ENCODE data around the gene AGAP1.
"Not testable (repeated sequence)": the region's sequence is repeated elsewhere in the genome, so short reads cannot be mapped to it uniquely, and the experiment has no call there.

AGAP1 gene

DNA sequence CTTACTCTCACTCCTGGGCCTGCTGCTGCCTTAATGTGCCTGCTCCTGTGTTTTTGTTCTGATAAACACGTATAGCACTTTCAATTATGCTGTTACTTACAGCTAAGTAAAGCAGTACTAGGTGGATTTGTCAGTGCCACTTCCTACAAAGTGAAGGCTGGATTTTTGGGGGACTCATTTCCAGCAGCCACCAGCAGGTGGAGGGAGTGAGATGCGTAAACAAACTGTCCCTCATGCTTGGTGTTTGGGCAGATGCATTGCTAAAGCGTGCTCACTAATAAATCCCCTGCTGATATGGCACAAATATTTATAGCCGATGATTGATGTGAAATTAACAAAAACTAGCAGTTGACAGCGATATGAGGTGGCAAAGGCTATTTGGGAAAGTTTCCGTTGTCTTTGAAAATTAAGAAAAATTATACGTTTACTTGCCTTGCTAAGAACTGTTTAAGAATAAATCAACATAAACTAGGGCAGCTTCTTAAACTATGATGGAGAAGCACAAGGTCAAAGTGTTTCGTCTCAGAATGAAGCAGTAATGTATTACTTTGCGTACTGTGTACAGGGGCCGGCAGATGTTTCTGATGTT lies 101.7 kb downstream of the AGAP1 start:
- peak; percentile 11 for DNase-seq

DNA sequence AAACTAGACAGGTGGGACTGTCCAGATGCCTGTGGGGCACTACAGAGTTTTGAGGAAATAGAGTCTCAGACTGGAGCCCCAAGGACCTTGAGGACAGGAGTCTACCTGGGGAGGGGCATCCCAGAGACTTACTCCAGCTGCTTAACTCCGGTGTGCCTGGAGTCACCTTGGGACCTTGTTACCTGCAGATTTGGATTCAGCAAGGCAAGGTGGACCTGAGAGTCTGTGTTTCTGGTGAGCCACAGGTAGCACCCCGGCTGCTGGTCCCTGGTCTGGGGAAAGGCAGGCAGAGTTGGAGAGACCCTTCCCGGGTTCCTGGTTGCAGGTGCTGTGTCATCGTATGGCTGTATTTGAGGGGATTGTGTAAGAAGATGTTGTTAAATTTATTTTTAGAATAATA lies 102.4 kb downstream of the AGAP1 start:
- no peak for DNase-seq

- DNase-seq = no peak
These were observed 103.3 kb downstream of the AGAP1 start for GRCh38 chr2:235597081-235597615.

DNA sequence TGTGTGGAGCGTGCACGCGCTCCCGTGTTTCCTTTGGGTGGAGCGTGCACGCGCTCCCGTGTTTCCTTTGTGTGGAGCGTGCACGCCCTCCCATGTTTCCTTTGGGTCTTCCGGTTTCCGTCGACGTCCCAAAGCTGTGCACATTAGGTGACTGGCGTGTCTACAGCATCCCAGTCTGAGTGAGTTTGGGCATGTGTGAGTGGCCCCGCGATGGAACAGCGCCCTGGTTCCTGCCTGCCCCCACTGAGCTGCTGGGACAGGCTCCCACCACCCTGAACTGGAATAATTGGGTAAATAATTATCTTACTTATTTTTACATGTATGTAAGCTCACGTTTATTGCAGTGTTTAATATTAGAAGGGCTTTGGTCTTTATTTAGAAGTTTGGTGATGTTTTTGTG lies 104.2 kb downstream of the AGAP1 start:
- no peak for DNase-seq

DNA sequence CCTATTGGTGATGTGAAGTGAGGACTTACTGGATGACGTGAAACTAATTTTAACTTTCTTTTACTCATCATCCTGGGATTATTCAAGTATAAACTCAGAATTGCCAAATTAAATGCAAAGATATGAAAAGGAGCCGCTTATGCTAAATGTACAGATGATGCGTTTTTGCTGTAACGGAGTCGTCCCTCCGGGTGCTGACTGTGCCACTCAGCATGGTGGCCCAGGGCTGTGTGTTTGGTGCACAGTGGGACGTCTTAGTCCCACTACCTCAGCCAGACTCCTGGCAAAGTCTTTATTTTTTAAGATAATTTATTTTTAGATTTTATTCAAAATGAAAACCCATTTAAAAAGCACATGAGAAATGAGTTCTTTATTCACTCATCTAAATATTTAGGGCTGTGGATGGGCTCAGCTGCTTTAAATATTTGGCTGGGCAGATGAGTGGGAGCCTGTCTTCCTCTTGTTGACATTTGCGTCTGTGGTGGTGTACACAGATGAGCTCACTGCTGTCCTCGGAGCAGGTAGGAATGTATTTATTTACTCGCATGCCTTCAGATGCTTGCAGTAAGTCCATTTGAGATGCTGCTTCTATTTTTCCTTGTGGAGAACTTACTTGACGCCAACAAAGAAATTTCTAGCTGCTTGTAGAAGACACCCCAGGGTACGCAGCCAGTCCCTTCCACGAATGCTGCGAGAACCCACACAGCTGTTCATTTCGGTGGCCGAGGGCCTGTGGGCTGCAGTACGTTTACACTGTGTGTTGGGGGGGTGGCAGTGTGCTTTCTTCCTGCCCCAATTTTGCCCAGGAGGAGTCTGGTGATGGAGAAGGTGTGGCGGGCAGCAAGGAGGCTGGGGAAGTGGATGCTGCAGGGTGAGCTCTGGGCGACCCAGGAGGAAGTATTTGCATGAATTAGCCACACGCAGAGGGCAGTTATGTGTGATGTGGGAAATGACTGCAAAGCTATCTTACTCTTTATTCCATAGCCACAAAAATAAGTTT lies 105.0 kb downstream of the AGAP1 start:
- no peak for DNase-seq

DNA sequence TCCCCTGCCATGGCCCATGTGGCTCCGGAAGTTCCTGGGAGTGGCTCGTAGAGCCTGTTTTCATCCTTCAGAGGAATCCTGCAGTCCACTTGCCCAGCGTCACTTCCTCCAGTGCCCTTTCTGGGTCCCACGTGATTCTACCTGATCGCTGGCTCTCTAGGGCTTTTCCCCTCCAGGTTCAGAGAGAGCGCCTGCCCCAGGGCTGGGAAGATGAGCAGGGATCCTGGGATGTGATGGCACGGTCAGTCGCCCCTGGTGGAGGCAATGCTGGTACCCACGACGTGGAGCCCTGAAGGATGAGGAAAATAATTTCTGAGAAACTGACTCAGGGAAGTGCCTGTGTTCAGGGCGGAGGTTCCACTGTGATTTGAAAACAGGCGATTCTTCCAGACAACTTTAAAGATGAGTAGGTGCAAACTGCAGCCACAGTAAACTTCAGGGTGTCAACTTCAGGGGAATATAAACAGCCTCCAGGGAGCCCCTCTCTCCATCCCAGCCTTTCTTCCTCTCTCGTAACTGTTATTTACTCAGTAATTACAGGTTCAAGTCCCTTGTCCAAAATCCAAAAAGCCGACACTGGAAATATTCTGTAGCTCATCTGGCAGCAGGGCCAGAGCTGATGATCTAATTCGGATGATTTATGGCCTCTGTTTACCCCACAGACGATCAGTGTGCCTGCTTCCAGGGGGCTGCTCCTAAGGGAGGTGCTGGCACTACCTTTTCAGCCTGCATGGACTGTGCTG lies 105.9 kb downstream of the AGAP1 start:
- DNase-seq = no peak

DNA sequence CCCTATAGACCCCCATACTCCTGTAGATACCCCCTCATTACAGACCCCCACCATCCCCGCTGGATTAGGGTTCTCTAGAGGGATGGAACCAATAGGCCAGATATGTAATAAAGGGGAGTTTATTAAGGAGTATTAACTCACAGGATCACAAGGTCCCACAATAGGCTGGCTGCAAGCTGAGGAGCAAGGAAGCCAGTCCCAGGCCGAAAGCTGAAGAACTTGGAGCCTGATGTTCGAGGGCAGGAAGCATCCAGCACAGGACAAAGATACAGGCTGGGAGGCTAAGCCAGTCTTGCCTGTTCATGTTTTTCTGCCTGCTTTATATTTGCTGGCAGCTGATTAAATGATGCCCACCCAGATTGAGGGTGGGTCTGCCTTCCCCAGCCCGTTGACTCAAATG lies 106.6 kb downstream of the AGAP1 start:
- no peak for DNase-seq

DNA sequence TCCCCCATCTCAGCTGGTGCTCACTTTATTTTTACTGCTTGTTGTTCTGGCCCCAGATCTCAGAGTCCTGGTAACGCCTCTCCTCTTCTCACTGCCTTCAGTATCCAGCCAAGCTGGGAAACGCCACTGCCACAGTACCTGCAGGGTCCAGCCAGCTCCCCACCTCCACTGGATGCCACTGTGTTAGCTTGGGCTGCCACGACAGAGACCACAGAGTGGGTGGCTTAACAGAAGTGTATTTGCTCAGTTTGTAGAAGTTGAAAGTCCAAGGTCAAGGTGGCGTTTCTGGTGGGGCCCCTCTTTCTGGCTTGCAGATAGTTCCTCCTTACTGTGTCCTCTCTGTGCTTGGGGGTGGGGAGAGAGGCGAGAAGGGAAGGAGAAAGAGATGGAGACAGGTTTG lies 107.1 kb downstream of the AGAP1 start:
- DNase-seq = no peak

GRCh38 chr2:235601960-235602704 lies 108.3 kb downstream of the AGAP1 start:
- DNase-seq = no peak

GRCh38 chr2:235602971-235603370 lies 109.1 kb downstream of the AGAP1 start:
- DNase-seq = not testable (repeated sequence)

- DNase-seq = no peak
These were observed 109.8 kb downstream of the AGAP1 start for GRCh38 chr2:235603659-235604058.

DNA sequence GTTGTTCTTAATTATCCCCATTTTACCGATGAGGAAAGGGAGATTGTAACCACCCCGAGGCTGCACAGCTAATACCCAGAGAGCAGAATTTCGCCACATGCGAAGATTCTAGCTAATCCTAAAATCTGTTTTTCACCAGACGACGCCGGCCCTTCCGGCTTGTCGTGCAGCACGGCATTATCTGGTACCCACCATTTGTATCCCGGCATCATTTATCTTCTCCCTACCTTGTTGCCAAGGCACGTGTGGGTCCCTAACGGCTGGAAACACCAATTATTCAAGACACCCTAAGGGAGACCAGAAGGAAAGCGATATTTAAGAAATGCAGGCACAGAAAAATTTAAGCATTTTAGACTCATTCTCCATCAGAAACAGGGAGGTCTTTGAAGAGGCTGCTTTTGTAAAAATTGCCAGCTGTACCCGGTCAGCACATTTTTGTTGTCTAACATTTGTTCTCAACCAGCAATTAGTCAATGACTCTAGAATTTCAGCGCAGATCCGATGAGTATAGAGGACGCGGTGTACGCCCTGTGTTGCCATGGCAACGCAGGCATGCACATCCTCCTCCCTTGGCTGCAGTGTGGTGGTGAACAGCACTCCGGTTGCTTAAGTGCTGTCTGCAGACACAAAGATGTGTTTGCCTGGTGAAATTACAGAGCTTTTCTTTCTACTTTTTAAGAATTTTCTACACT lies 111.6 kb downstream of the AGAP1 start:
- no peak for DNase-seq

DNA sequence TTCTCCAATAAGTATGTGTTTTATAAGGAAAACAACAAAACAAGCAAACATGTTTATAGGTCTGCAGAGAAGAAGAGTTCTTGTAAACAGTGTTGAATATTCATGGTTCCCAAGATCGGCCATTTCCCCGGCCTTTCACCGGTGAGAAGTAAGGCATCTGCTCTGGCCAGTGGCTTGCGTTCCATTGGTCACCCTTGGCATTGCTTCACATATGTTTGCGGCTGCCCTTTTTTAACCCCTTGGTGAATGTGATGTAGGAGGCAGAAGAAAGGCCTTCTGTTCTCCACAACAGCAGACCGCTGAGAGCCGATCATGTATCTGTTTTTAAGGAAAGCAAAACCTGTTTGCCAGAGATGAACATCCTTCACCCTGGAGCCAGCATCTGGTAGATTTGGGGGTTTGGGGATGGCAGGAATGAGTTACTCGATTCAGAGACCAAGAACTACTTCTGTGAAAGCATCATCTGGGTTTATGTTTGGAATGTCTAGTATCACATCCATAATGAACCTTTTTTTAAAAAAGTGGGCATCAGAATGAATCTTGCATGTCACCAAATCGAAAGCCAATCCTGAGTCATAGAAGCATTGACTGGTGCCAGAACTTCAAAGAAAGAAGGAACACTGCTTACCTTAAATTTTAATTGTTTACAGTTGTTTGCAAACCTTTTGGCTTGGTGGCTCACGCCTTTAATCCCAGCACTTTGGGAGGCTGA lies 112.3 kb downstream of the AGAP1 start:
- no peak for DNase-seq

- DNase-seq = no peak
These were observed 113.8 kb downstream of the AGAP1 start for GRCh38 chr2:235607546-235608199.

DNA sequence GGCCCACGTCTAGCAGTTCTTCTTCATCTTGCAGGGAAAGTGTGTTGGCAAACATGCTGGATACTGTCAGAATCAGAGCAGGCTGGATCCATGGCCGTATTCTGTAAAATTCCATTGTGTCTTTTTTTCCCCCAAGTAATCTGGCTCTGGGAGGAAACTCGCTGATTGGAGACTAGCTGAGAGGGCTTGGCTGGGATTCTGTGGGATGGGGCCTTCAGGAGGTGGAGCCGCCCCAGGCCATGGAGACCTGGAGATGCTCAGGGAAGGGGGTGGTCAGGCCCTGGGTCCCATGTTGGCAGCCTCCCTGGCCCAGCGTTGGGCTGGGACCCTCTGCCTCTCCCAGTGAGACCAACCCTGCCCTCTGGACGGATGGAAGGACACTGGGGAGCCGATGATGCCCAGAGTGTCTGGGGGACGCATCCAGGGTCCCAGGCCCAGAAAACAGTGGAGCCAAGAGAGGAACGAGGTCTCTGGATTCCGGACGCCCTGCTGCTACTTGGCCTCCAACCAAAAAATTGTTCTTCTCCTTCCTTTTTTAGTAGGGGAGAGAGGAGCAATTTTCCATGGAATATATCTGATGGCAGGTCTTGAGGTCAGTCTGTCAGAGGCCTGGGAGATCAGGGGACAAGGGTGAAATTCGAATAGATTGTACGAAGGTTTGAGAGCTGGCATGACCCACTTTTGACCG lies 114.5 kb downstream of the AGAP1 start:
- DNase-seq = no peak

- no peak for DNase-seq
These were observed 115.5 kb downstream of the AGAP1 start for GRCh38 chr2:235609321-235609720.

DNA sequence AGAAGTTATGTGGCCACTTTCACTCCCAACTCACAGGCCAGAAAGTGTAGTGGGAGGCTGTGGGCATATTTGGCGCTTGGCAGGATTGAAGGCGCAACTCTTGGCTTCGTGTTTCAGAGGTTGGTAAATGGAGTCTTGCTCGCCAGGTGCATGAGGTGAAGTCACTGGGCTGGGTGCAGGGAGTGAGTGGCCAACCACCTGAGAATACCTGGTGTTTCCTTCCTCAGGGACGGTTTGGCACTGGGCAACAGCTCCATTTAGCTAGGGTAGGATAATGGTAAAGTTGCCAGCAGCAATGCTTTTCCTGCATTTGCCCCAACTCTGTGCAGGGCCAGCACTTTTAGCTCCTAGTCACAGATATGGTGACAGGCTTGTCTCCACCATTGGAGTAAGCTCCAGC lies 115.9 kb downstream of the AGAP1 start:
- DNase-seq = no peak

DNA sequence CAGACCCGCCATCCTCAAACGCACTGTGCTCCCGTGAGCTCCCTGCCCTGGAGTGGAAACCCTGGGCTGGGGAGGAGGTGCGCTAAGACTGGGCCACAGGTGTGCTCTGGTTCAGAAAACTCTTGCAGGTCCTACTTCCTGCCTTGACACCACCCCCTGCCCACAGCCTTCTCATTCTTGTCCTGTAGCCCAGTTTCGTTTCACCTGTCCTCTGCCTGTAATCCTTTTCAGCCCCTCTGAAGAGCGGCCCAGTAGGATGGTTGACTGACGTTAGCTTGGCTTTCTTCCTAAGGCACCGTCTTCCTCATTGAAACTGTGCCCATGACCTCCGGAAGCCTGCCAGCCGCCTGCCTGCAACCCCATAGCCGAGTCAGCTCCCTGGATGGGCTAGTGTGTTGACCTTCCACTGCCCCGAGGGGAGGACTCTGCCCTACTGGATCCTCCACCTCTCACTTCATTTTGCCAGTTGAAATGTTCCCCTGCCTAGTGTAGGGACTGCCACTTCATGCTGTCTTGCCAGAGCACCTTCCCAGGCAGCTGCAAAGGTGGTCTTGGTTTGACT lies 116.9 kb downstream of the AGAP1 start:
- DNase-seq = no peak

GRCh38 chr2:235611349-235611748 lies 117.5 kb downstream of the AGAP1 start:
- no peak for DNase-seq

DNA sequence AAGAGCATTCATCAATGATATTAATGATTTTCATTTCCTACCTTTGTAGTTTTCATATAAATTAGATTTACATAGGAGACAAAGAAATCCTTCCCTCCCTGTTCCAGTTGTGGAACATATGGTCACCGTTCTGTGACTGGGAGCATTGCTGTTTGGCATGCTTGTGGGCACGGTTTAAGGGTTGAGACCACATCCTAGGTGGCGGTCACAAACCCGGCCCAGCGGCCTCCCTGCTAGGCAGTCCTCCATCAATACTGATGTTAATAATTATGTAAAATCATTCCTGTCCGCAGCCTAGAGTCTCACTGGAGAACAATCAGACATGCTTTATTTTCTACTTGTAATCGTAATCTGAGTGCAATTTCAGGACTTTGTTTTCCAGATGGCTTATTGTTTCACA lies 117.9 kb downstream of the AGAP1 start:
- no peak for DNase-seq
